SK-N-SH treated with all-trans-retinoic acid at 6 μM for 48 hours (cell line): Measurements from ENCODE around the gene LCE3B.

Experiments
- ATAC-seq: fragments of 200-7000 bp; cut with Tn5 transposase; 3 replicates; pipeline ENCODE4 v1.9.1; 2020; ENCODE audit warnings: mild to moderate bottlenecking, moderate library complexity
- BACH2 ChIP-seq: fragments of 250-450 bp; sonication (Bioruptor Pico); IDR thresholded peaks from 2 replicates; pipeline ENCODE4 v1.9.0; 2021; ENCODE audit warnings: mild to moderate bottlenecking, borderline replicate concordance
- CSDC2 ChIP-seq: fragments of 250-450 bp; sonication (Bioruptor Pico); IDR thresholded peaks from 2 replicates; pipeline ENCODE4 v1.5.0; 2020; ENCODE audit warnings: mild to moderate bottlenecking, moderate library complexity
- ESRRG ChIP-seq: fragments of 250-450 bp; sonication (Bioruptor Pico); IDR thresholded peaks from 2 replicates; pipeline ENCODE4 v1.6.1; 2021; ENCODE audit warnings: mild to moderate bottlenecking
- GLIS3 ChIP-seq: fragments of 250-450 bp; sonication (Bioruptor Pico); IDR thresholded peaks from 2 replicates; pipeline ENCODE4 v1.5.0; 2020; ENCODE audit warnings: mild to moderate bottlenecking, moderate library complexity
- ISL1 ChIP-seq: fragments of 250-450 bp; sonication (Bioruptor Pico); IDR thresholded peaks from 2 replicates; pipeline ENCODE4 v2.1.2; 2022; ENCODE audit warnings: mild to moderate bottlenecking, moderate library complexity
- PPARA ChIP-seq: fragments of 250-450 bp; sonication (Bioruptor Pico); IDR thresholded peaks from 2 replicates; pipeline ENCODE4 v1.5.0; 2020; ENCODE audit warnings: mild to moderate bottlenecking, borderline replicate concordance
- RARB ChIP-seq: fragments of 250-450 bp; sonication (Bioruptor Pico); IDR thresholded peaks from 2 replicates; pipeline ENCODE4 v1.8.0; 2021; ENCODE audit warnings: mild to moderate bottlenecking, moderate library complexity
- TCF4 ChIP-seq: fragments of 250-450 bp; sonication (Bioruptor Pico); IDR thresholded peaks from 2 replicates; pipeline ENCODE4 v1.8.0; 2021; ENCODE audit warnings: mild to moderate bottlenecking, moderate library complexity, borderline replicate concordance
- TOX ChIP-seq: fragments of 250-450 bp; sonication (Bioruptor Pico); IDR thresholded peaks from 2 replicates; pipeline ENCODE4 v1.8.0; 2021; ENCODE audit warnings: mild to moderate bottlenecking, moderate library complexity, borderline replicate concordance
- ZC3H10 ChIP-seq: fragments of 250-450 bp; sonication (Bioruptor Pico); IDR thresholded peaks from 2 replicates; pipeline ENCODE4 v1.5.1; 2021; ENCODE audit warnings: mild to moderate bottlenecking, moderate library complexity
- ZFP30 ChIP-seq: fragments of 450-650 bp; formaldehyde crosslinking; IDR thresholded peaks from 2 replicates; pipeline ENCODE4 v1.5.0; 2022; ENCODE audit warnings: mild to moderate bottlenecking, moderate library complexity
- ZNF565 ChIP-seq: fragments of 450-650 bp; formaldehyde crosslinking; conservative IDR thresholded peaks from 2 replicates; pipeline ENCODE4 v1.5.0; 2020; ENCODE audit warnings: low read depth, mild to moderate bottlenecking, moderate library complexity
- ZNF70 ChIP-seq: fragments of 450-650 bp; formaldehyde crosslinking; IDR thresholded peaks from 2 replicates; pipeline ENCODE4 v1.5.0; 2020; ENCODE audit warnings: mild to moderate bottlenecking, moderate library complexity
- ZNF8 ChIP-seq: fragments of 450-650 bp; formaldehyde crosslinking; IDR thresholded peaks from 2 replicates; pipeline ENCODE4 v1.5.0; 2020; ENCODE audit warnings: mild to moderate bottlenecking, moderate library complexity
- TF ChIP-seq, protein P1 (sequence below): fragments of 250-450 bp; sonication (Bioruptor Pico); IDR thresholded peaks from 2 replicates; pipeline ENCODE4 v1.5.0; 2020; ENCODE audit warnings: mild to moderate bottlenecking, moderate library complexity
- TF ChIP-seq, protein P2 (sequence below): fragments of 250-450 bp; sonication (Bioruptor Pico); IDR thresholded peaks from 2 replicates; pipeline ENCODE4 v1.8.0; 2021; ENCODE audit warnings: low read depth, mild to moderate bottlenecking, moderate library complexity, borderline replicate concordance
- TF ChIP-seq, protein P3 (sequence below): fragments of 250-450 bp; sonication (Bioruptor Pico); IDR thresholded peaks from 2 replicates; pipeline ENCODE4 v1.5.1; 2021; ENCODE audit warnings: mild to moderate bottlenecking, moderate library complexity
- TF ChIP-seq, protein P4 (sequence below): fragments of 250-450 bp; sonication (Bioruptor Pico); IDR thresholded peaks from 2 replicates; pipeline ENCODE4 v1.5.1; 2020; ENCODE audit warnings: low read depth, mild to moderate bottlenecking, moderate library complexity
- TF ChIP-seq, protein P5 (sequence below): fragments of 250-450 bp; sonication (Bioruptor Pico); IDR thresholded peaks from 2 replicates; pipeline ENCODE4 v1.8.0; 2020; ENCODE audit warnings: mild to moderate bottlenecking, moderate library complexity, borderline replicate concordance

LCE3B gene, protein sequence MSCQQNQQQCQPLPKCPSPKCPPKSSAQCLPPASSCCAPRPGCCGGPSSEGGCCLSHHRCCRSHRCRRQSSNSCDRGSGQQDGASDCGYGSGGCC

DNA sequence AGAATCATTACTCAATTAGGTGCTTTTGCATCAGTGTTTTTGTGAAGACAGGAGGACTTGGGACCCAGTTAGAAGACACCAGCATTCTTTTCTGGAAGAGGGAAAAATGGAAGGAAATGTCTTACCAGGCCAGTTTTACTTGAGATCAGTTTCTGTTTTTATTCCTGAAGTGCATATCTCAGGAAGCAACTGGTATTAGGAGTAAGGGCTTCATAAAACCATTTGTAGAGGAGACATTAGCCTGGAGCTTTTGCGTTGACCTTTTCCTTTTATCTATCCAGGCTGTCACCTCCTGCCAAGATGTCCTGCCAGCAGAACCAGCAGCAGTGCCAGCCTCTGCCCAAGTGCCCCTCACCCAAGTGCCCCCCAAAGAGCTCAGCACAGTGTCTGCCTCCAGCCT is at the start of gene LCE3B:
Gene LCE3B (plus strand): TSS at position 301 of the 400 bp plus-strand sequence. CDS start 0 bp downstream, at position 301.
- TF ChIP-seq ESRRG (CRISPR knock-in tag) = no peak
- TF ChIP-seq, protein P1, sequence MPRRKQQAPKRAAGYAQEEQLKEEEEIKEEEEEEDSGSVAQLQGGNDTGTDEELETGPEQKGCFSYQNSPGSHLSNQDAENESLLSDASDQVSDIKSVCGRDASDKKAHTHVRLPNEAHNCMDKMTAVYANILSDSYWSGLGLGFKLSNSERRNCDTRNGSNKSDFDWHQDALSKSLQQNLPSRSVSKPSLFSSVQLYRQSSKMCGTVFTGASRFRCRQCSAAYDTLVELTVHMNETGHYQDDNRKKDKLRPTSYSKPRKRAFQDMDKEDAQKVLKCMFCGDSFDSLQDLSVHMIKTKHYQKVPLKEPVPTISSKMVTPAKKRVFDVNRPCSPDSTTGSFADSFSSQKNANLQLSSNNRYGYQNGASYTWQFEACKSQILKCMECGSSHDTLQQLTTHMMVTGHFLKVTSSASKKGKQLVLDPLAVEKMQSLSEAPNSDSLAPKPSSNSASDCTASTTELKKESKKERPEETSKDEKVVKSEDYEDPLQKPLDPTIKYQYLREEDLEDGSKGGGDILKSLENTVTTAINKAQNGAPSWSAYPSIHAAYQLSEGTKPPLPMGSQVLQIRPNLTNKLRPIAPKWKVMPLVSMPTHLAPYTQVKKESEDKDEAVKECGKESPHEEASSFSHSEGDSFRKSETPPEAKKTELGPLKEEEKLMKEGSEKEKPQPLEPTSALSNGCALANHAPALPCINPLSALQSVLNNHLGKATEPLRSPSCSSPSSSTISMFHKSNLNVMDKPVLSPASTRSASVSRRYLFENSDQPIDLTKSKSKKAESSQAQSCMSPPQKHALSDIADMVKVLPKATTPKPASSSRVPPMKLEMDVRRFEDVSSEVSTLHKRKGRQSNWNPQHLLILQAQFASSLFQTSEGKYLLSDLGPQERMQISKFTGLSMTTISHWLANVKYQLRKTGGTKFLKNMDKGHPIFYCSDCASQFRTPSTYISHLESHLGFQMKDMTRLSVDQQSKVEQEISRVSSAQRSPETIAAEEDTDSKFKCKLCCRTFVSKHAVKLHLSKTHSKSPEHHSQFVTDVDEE (CRISPR knock-in tag) = no peak
- TF ChIP-seq ISL1 (CRISPR knock-in tag) = no peak
- TF ChIP-seq TOX (CRISPR knock-in tag) = no peak
- no peak for TF ChIP-seq RARB (CRISPR knock-in tag)
- no peak for TF ChIP-seq ZNF8 (CRISPR knock-in tag)
- TF ChIP-seq, protein P2, sequence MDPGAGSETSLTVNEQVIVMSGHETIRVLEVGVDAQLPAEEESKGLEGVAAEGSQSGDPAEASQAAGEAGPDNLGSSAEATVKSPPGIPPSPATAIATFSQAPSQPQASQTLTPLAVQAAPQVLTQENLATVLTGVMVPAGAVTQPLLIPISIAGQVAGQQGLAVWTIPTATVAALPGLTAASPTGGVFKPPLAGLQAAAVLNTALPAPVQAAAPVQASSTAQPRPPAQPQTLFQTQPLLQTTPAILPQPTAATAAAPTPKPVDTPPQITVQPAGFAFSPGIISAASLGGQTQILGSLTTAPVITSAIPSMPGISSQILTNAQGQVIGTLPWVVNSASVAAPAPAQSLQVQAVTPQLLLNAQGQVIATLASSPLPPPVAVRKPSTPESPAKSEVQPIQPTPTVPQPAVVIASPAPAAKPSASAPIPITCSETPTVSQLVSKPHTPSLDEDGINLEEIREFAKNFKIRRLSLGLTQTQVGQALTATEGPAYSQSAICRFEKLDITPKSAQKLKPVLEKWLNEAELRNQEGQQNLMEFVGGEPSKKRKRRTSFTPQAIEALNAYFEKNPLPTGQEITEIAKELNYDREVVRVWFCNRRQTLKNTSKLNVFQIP (CRISPR knock-in tag) = no peak
- no peak for TF ChIP-seq CSDC2 (CRISPR knock-in tag)
- no peak for TF ChIP-seq ZNF565 (CRISPR knock-in tag)
- TF ChIP-seq, protein P3, sequence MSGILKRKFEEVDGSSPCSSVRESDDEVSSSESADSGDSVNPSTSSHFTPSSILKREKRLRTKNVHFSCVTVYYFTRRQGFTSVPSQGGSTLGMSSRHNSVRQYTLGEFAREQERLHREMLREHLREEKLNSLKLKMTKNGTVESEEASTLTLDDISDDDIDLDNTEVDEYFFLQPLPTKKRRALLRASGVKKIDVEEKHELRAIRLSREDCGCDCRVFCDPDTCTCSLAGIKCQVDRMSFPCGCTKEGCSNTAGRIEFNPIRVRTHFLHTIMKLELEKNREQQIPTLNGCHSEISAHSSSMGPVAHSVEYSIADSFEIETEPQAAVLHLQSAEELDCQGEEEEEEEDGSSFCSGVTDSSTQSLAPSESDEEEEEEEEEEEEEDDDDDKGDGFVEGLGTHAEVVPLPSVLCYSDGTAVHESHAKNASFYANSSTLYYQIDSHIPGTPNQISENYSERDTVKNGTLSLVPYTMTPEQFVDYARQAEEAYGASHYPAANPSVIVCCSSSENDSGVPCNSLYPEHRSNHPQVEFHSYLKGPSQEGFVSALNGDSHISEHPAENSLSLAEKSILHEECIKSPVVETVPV (CRISPR knock-in tag) = no peak
- no peak for TF ChIP-seq ZC3H10 (CRISPR knock-in tag)
- no peak for TF ChIP-seq ZNF70 (CRISPR knock-in tag)
- TF ChIP-seq, protein P4, sequence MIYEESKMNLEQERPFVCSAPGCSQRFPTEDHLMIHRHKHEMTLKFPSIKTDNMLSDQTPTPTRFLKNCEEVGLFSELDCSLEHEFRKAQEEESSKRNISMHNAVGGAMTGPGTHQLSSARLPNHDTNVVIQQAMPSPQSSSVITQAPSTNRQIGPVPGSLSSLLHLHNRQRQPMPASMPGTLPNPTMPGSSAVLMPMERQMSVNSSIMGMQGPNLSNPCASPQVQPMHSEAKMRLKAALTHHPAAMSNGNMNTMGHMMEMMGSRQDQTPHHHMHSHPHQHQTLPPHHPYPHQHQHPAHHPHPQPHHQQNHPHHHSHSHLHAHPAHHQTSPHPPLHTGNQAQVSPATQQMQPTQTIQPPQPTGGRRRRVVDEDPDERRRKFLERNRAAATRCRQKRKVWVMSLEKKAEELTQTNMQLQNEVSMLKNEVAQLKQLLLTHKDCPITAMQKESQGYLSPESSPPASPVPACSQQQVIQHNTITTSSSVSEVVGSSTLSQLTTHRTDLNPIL (CRISPR knock-in tag) = no peak
- TF ChIP-seq GLIS3 (CRISPR knock-in tag) = no peak
- TF ChIP-seq, all 23 proteins: peak for 0
- ATAC-seq = no peak

DNA sequence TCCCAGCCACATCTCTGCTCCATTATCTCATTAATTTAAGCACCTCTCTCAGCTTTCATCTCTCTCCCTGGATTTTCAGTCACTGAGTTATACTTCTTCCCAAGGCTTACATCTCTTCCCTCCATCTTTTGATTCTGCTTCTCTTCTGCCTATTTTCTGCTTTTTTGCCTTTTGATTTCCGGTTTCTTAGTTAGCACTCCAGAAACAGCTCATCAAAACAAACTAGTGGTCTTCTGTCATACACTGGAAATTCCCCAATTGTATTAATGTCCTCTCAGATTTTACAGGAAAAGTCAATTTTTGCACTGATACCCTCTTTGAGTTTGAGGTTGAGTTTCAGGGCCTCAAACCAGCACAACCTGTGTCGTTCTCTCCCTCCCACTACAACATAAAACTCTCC is 48.5 kb upstream of the LCE3B start:
- no peak for TF ChIP-seq ZNF70 (CRISPR knock-in tag)
- ATAC-seq = no peak

DNA sequence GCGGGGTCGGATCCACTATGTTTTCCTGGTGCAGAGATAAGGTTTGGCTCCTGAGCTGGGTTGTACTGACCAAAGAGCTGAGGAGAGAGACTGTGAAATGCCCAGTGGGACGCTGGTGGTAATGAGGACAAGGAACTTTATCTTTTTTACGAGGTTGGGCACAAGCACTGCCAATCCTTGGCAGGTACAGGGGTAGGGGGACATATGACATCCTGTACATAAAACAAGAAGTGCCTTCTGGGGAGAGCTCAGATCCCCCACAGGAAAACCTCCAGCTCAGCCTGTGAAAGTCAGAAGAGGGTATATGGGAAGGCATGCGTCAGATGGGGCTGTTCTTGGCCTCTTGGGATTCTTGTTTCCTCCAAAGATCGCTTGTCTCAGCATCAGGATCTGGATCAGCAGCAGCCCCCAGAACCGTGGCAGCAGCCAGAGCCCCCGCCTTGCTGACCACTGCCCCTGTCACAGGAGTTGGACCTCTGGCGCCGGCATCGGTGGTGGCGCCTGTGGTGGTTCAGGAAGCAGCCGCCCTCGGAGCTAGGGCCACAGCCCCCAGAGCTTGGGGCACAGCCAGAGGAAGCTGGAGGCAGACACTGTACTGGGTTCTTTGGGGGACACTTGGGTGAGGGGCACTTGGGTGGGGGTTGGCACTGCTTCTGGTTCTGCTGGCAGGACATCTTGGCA is 47.9 kb upstream of the LCE3B start:
- ATAC-seq = no peak
- TF ChIP-seq CSDC2 (CRISPR knock-in tag) = no peak
- no peak for TF ChIP-seq RARB (CRISPR knock-in tag)
- no peak for TF ChIP-seq PPARA (CRISPR knock-in tag)
- no peak for TF ChIP-seq ISL1 (CRISPR knock-in tag)
- TF ChIP-seq, protein P3 (CRISPR knock-in tag) = no peak
- TF ChIP-seq BACH2 (CRISPR knock-in tag) = no peak
- TF ChIP-seq, protein P4 (CRISPR knock-in tag) = no peak
- TF ChIP-seq ZNF70 (CRISPR knock-in tag) = no peak
- TF ChIP-seq, protein P2 (CRISPR knock-in tag) = no peak
- TF ChIP-seq GLIS3 (CRISPR knock-in tag) = no peak
- TF ChIP-seq, protein P5, sequence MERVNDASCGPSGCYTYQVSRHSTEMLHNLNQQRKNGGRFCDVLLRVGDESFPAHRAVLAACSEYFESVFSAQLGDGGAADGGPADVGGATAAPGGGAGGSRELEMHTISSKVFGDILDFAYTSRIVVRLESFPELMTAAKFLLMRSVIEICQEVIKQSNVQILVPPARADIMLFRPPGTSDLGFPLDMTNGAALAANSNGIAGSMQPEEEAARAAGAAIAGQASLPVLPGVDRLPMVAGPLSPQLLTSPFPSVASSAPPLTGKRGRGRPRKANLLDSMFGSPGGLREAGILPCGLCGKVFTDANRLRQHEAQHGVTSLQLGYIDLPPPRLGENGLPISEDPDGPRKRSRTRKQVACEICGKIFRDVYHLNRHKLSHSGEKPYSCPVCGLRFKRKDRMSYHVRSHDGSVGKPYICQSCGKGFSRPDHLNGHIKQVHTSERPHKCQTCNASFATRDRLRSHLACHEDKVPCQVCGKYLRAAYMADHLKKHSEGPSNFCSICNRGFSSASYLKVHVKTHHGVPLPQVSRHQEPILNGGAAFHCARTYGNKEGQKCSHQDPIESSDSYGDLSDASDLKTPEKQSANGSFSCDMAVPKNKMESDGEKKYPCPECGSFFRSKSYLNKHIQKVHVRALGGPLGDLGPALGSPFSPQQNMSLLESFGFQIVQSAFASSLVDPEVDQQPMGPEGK (CRISPR knock-in tag) = no peak
- no peak for TF ChIP-seq TCF4
- no peak for TF ChIP-seq ZFP30 (CRISPR knock-in tag)
